ENCODE results near the gene GJB3.

The GJB3 gene

GRCh38 chr1:34749992-34750391 lies 31.0 kb upstream of the GJB3 start:
- TF ChIP-seq CTCF (conservative IDR thresholded peaks at IDR 0.05; ENCODE audit: low read depth): no peak
- no peak overlapping the region for H3K27ac ChIP-seq
- no peak for DNase-seq (ENCODE audit: low spot score)
- CTCF ChIA-PET: interaction anchor here (0.7 kb wide), 1 partner anchor 22 kb away, joined by 3 read pairs; no protein-coding TSS in a partner anchor
- POLR2A ChIA-PET (ENCODE audit: low non-redundant PET): no interaction called here

GRCh38 chr1:34750610-34751009 lies 30.4 kb upstream of the GJB3 start:
- no peak for DNase-seq (ENCODE audit: low spot score)
- ChIA-PET POLR2A (ENCODE audit: low non-redundant PET) (no interaction called here), CTCF (interaction anchor here (0.6 to 0.8 kb wide), 3 partner anchors 22 to 205 kb away, joined by 3 to 4 read pairs (median 3); no protein-coding TSS in a partner anchor)
- TF ChIP-seq CTCF (conservative IDR thresholded peaks at IDR 0.05; ENCODE audit: low read depth): no peak
- no peak overlapping the region for H3K27ac ChIP-seq

GRCh38 chr1:34753163-34753562 lies 27.9 kb upstream of the GJB3 start:
- ChIA-PET CTCF (interaction anchor here (1.7 kb wide), 1 partner anchor 11 kb away, joined by 7 read pairs; no protein-coding TSS in a partner anchor), POLR2A (ENCODE audit: low non-redundant PET) (no interaction called here)
- no peak for TF ChIP-seq CTCF (conservative IDR thresholded peaks at IDR 0.05; ENCODE audit: low read depth)
- DNase-seq (ENCODE audit: low spot score): no peak
- peak overlapping the region; percentile 99; the same call in 1 of the 2 replicates for H3K27ac ChIP-seq

GRCh38 chr1:34754964-34755637 lies 25.9 kb upstream of the GJB3 start, which contains the start of gene GJB5:
Gene GJB5, plus strand, starts transcription at chr1:34755047. Its CDS starts 2,284 bp downstream, at chr1:34757331.
- CTCF ChIA-PET: interaction anchor here (0.7 to 1.7 kb wide), 2 partner anchors 12 to 32 kb away, joined by 3 to 8 read pairs; no protein-coding TSS in a partner anchor
- POLR2A ChIA-PET (ENCODE audit: low non-redundant PET): interaction anchor here (0.5 to 1.5 kb wide), 6 partner anchors 24 to 174 kb away, joined by 3 to 19 read pairs (median 4); partner anchors contain the start of genes DLGAP3 and SMIM12

GRCh38 chr1:34755961-34756360 lies 25.1 kb upstream of the GJB3 start:
- DNase-seq (ENCODE audit: low spot score): no peak
- H3K27ac ChIP-seq: peak overlapping the region; percentile 99
- no peak for TF ChIP-seq CTCF (conservative IDR thresholded peaks at IDR 0.05; ENCODE audit: low read depth)
- ChIA-PET CTCF (interaction anchor here (0.7 to 1.7 kb wide), 2 partner anchors 13 to 31 kb away, joined by 3 to 8 read pairs; no protein-coding TSS in a partner anchor), POLR2A (ENCODE audit: low non-redundant PET) (interaction anchor here (0.8 to 1.5 kb wide), 3 partner anchors 23 to 104 kb away, joined by 3 to 19 read pairs (median 4); partner anchors contain the start of gene SMIM12)

More at GRCh38 chr1:34754964-34755637, 25.9 kb upstream of the GJB3 start, which contains the start of gene GJB5:
- H3K27ac ChIP-seq: peak within 1 kb of the TSS; percentile 99
- DNase-seq (ENCODE audit: low spot score): peak; percentile 96
- no peak for TF ChIP-seq CTCF (conservative IDR thresholded peaks at IDR 0.05; ENCODE audit: low read depth)

- H3K27ac ChIP-seq: peak overlapping the region; percentile 99
- no peak for TF ChIP-seq CTCF (conservative IDR thresholded peaks at IDR 0.05; ENCODE audit: low read depth)
- CTCF ChIA-PET: interaction anchor here (0.9 kb wide), 1 partner anchor 14 kb away, joined by 4 read pairs; no protein-coding TSS in a partner anchor
- POLR2A ChIA-PET (ENCODE audit: low non-redundant PET): no interaction called here
- no peak for DNase-seq (ENCODE audit: low spot score)
Measured at GRCh38 chr1:34757386-34757785, 23.6 kb upstream of the GJB3 start.

Measured in RWPE1 (cell line).